K562 (cell line): ENCODE measurements around the gene RPS17. TPM values are rescaled to one million over a fixed set of nuclear protein-coding genes. Genes with fewer than 3 reads are reported as not detected.

Experiments
- ATAC-seq: fragments of 200-7000 bp; cut with Tn5 transposase; 3 replicates; pipeline ENCODE4 v1.9.1; 2020; ENCODE audit warnings: moderate library complexity
- BruUV-seq: library from RNA; stranded (reverse); fragments of 400-500 nt; replicated peaks from 2 replicates; lab custom pipeline; 2021; lab: Mats Ljungman, UMichigan
- CTCF ChIA-PET: fragments of 300-600 bp; formaldehyde crosslinking; extraction: SDS; loops from one replicate; lab custom pipeline; 2021; ENCODE audit warnings: low intra/inter-chr PET ratio; lab: Yijun Ruan, JAX
- POLR2A ChIA-PET: fragments of 300-600, 350-650 bp; sonication (Branson Sonifier 250); formaldehyde crosslinking; extraction: SDS; loops from one replicate; lab custom pipeline; 2021; ENCODE audit warnings: antibody characterized with exemption, inconsistent platforms; lab: Yijun Ruan, JAX
- DNase-seq, 4 experiments: peaks; one replicate each; pipeline versions ENCODE4 v3.0.0 to v3.0.0-alpha.2; 2011 to 2018; ENCODE audit warnings: low spot score in 3 of 4, mixed read lengths in 3 of 4; ENCODE audit errors: extremely low read depth in 1 of 4
- FAIRE-seq: peaks from 2 replicates; lab custom pipeline; 2011; peaks lifted over from hg19 to GRCh38; lab: Jason Lieb, UNC
- H2AFZ ChIP-seq: 2 replicates; pipeline ENCODE4 v1.6.0; 2011; ENCODE audit warnings: low read depth, low read length, control low read depth, inconsistent platforms
- H3K27ac ChIP-seq: fragments of 200-600 bp; 3 replicates; pipeline ENCODE4 v1.8.0; 2011; ENCODE audit warnings: low read depth, mild to moderate bottlenecking, control low read depth, inconsistent platforms, low read length, moderate library complexity, mixed read lengths; ENCODE audit errors: extremely low read depth
- H3K27me3 ChIP-seq, 2 experiments: fragments of 300-600 bp in 1 of 2; 2 replicates in 1 of 2; 3 replicates in 1 of 2; pipeline versions ENCODE4 v1.6.0 to v1.8.0; 2011; ENCODE audit warnings: inconsistent platforms in 2 of 2, low read length in 2 of 2, mild to moderate bottlenecking in 1 of 2, mixed read lengths in 1 of 2, moderate library complexity in 1 of 2; ENCODE audit not compliant: control insufficient read depth in 2 of 2, insufficient read depth in 2 of 2
- H3K36me3 ChIP-seq: fragments of 300-600 bp; 3 replicates; pipeline ENCODE4 v1.8.0; 2011; ENCODE audit warnings: mild to moderate bottlenecking, low read length, inconsistent platforms; ENCODE audit not compliant: control insufficient read depth, insufficient read depth
- H3K4me1 ChIP-seq, 2 experiments: fragments of 200-600 bp in 1 of 2; replicated peaks in 1 of 2; 2 replicates in 1 of 2; 3 replicates in 1 of 2; pipeline versions ENCODE4 v1.5.1 to v1.8.0; 2011; ENCODE audit warnings: inconsistent platforms in 2 of 2, low read length in 2 of 2, mild to moderate bottlenecking in 1 of 2, mixed read lengths in 1 of 2, moderate library complexity in 1 of 2; ENCODE audit not compliant: control insufficient read depth in 2 of 2, insufficient read depth in 2 of 2
- H3K4me2 ChIP-seq: 2 replicates; pipeline ENCODE4 v1.6.1; 2011; ENCODE audit warnings: low read length, control low read depth, inconsistent platforms, mixed read lengths; ENCODE audit not compliant: insufficient read depth
- H3K4me3 ChIP-seq: fragments of 200-600 bp; sonication (generic), shearing (Covaris generic); 2 replicates; pipeline ENCODE4 v1.5.1; 2016; ENCODE audit warnings: control low read depth, inconsistent platforms
- H3K79me2 ChIP-seq: fragments of 200-600 bp; 3 replicates; pipeline ENCODE4 v1.8.0; 2011; ENCODE audit warnings: low read length, inconsistent platforms; ENCODE audit not compliant: control insufficient read depth, insufficient read depth
- H3K9ac ChIP-seq, 2 experiments: 2 replicates each; pipeline versions ENCODE4 v1.6.0 to v1.6.1; 2011; ENCODE audit warnings: low read depth in 2 of 2, low read length in 2 of 2, control low read depth in 1 of 2, inconsistent platforms in 1 of 2, mild to moderate bottlenecking in 1 of 2, mixed read lengths in 1 of 2; ENCODE audit not compliant: insufficient read depth in 1 of 2
- H3K9me1 ChIP-seq: one replicate; pipeline ENCODE4 v1.6.0; 2011; ENCODE audit warnings: inconsistent platforms, mild to moderate bottlenecking, low read length, moderate library complexity; ENCODE audit not compliant: control insufficient read depth, insufficient read depth
- H3K9me3 ChIP-seq: replicated peaks from 2 replicates; pipeline ENCODE4 v1.5.1; 2011; ENCODE audit warnings: low read depth, low read length, inconsistent platforms; ENCODE audit not compliant: control insufficient read depth, insufficient read depth
- H4K20me1 ChIP-seq: replicated peaks from 2 replicates; pipeline ENCODE4 v1.6.1; 2011; ENCODE audit warnings: low read length, inconsistent platforms, mixed read lengths; ENCODE audit not compliant: control insufficient read depth, insufficient read depth
- CBFA2T3 ChIP-seq: fragments of 450-650 bp; IDR thresholded peaks from 2 replicates; pipeline ENCODE4 v1.6.1; 2017
- CUX1 ChIP-seq: fragments of 200-800 bp; sonication (Bioruptor generic); IDR thresholded peaks from 2 replicates; pipeline ENCODE4 v1.6.1; 2016; ENCODE audit warnings: missing genetic modification characterization, missing compliant biosample characterization
- EP400 ChIP-seq: fragments of 450-650 bp; IDR thresholded peaks from 2 replicates; pipeline ENCODE4 v1.6.1; 2017; ENCODE audit warnings: antibody characterized with exemption, mild to moderate bottlenecking, moderate library complexity
- GATA2 ChIP-seq: sonication (generic); formaldehyde crosslinking; IDR thresholded peaks from 2 replicates; pipeline ENCODE4 v1.4.0; 2020; ENCODE audit warnings: mild to moderate bottlenecking, missing genetic modification reagents
- ID3 ChIP-seq, 2 experiments: fragments of 250-450 bp in 1 of 2; fragments of 450-650 bp in 1 of 2; sonication (Bioruptor Pico) in 1 of 2; IDR thresholded peaks; 2 replicates each; pipeline versions ENCODE4 v1.6.1 to v1.8.0; 2016 to 2021; ENCODE audit warnings: mild to moderate bottlenecking in 2 of 2, moderate library complexity in 2 of 2, missing compliant biosample characterization in 1 of 2, missing genetic modification characterization in 1 of 2
- MAFG ChIP-seq: fragments of 450-650 bp; conservative IDR thresholded peaks from 2 replicates; pipeline ENCODE4 v1.6.1; 2016; ENCODE audit warnings: missing genetic modification characterization, missing compliant biosample characterization
- NEUROD1 ChIP-seq: fragments of 150-350 bp; IDR thresholded peaks from 2 replicates; pipeline ENCODE4 v1.6.1; 2014; ENCODE audit warnings: borderline replicate concordance, low read length, low read depth; ENCODE audit not compliant: partially characterized antibody
- RB1 ChIP-seq: fragments of 450-650 bp; IDR thresholded peaks from 2 replicates; pipeline ENCODE4 v1.6.1; 2017; ENCODE audit warnings: low read depth, mild to moderate bottlenecking
- ZC3H11A ChIP-seq: IDR thresholded peaks from 2 replicates; pipeline ENCODE4 v1.6.1; 2012; ENCODE audit warnings: low read depth, low read length, improper control_type of control experiment
- WGBS: fragments of 100-300 bp; shearing (Covaris generic); methylation state at CpG from one replicate; pipeline ENCODE4 v1.1.6; 2016; ENCODE audit warnings: low coverage, mixed read lengths; ENCODE audit not compliant: insufficient coverage; ENCODE audit errors: missing lambda C conversion rate; 5-methylcytosine and 5-hydroxymethylcytosine counted together
- in situ Hi-C: fragments of 300-500 bp; cut with MboI; formaldehyde crosslinking; loops from 4 replicates; pipeline ENCODE4 v1.15.0; 2018; ENCODE audit warnings: inconsistent platforms, mixed read lengths
- intact Hi-C: fragments of 100-400 bp; cut with micrococcal nuclease; formaldehyde crosslinking; loops from 2 replicates; pipeline ENCODE4 v1.14.2; 2022
- polyA plus RNA-seq, 8 experiments: library from polyadenylated mRNA; depleted of rRNA in 4 of 8; stranded (reverse) in 5 of 8; unstranded in 3 of 8; fragments of >200 nt; fragmentation: Nextera tagmentation in 2 of 8; fragmentation: Illumina TruSeq in 1 of 8; extraction: Ambion mirVana in 2 of 8; extraction: Trizol in 1 of 8; gene quantifications; 2 replicates each; pipeline versions ENCODE4 v1.2.1 to v1.2.3, GENCODE V29; 2011 to 2014; ENCODE audit warnings: inconsistent platforms in 1 of 8, missing spikeins in 1 of 8
- total RNA-seq, 7 experiments: library from RNA; depleted of rRNA in 6 of 7; stranded (reverse); fragments of >200 nt in 6 of 7; fragmentation: Illumina TruSeq in 2 of 7; extraction: Trizol in 2 of 7; gene quantifications; 2 replicates each; pipeline versions ENCODE4 v1.2.1 to v1.2.3, GENCODE V29; 2011 to 2021; ENCODE audit warnings: low replicate concordance in 1 of 7

Gene RPS17
- total and polyA plus RNA-seq, 9 of the 15 experiments (the other 6 are each of a cell fraction or from before 2014, with no cell fraction given): 1,988 to 6,515 (median 5,229) TPM

- ATAC-seq (no peak; the same call in 2 of the 3 replicates), DNase-seq (no peak), FAIRE-seq (no peak)
- intact Hi-C loops (no loop called here), in situ Hi-C loops (no loop called here)
- Histone ChIP-seq H3K27me3 (no peaks in the 10 kb centered on the region), H3K4me2 (no peak overlapping the region), H3K4me1 (peaks cover 25 to 33% of the 10 kb centered on the region in 2 experiments; a peak in 4 of 5 replicates), H3K9ac (peak overlapping the region in 1 of 2 experiments; percentile 76; a peak in 1 of 4 replicates), H3K9me1 (peaks cover 4% of the 10 kb centered on the region), H3K27ac (no peak overlapping the region), H4K20me1 (peaks cover 10% of the 10 kb centered on the region), H3K36me3 (peaks cover 35% of the 10 kb centered on the region; the same call in 2 of the 3 replicates), H3K79me2 (no peaks in the 10 kb centered on the region; the same call in 2 of the 3 replicates), H2AFZ (no peak overlapping the region), H3K9me3 (no peaks in the 10 kb centered on the region), H3K4me3 (no peak overlapping the region)
- TF ChIP-seq CBFA2T3 (peak; percentile 18; the same call in 1 of the 2 replicates), RB1 (no peak)
- POLR2A ChIA-PET: interaction anchor here (0.6 to 1.9 kb wide), 7 partner anchors 11 to 90 kb away, joined by 3 to 6 read pairs (median 3); partner anchors contain the start of gene RPS17
- CTCF ChIA-PET: interaction anchor here (0.7 kb wide), 1 partner anchor 178 kb away, joined by 3 read pairs; no protein-coding TSS in a partner anchor
- WGBS: 58% methylated on average over 4 of the region's 5 CpGs
- BruUV-seq: no TSS peak
Observed at GRCh38 chr15:82572311-82572710, 32.1 kb upstream of the RPS17 start.

GRCh38 chr15:82571722-82572222 is 31.5 kb upstream of the RPS17 start:
- H4K20me1 ChIP-seq: peaks cover 10% of the 10 kb centered on the region
- TF ChIP-seq ZC3H11A (no peak), NEUROD1 (no peak), GATA2 (CRISPR knock-in tag) (no peak), CUX1 (CRISPR knock-in tag) (no peak), MAFG (tag) (no peak), ID3 (CRISPR knock-in tag; IDR thresholded peaks at IDR 0.05) (no peak), ID3 (tag; IDR thresholded peaks at IDR 0.05) (no peak), EP400 (no peak)

More at GRCh38 chr15:82571722-82572222, 31.5 kb upstream of the RPS17 start:
- FAIRE-seq (peak; percentile 23), DNase-seq (peak; percentile 21 to 37 (median 33)), ATAC-seq (peak; percentile 63)
- Histone ChIP-seq H2AFZ (no peak overlapping the region), H3K4me2 (no peak overlapping the region), H3K36me3 (peaks cover 40% of the 10 kb centered on the region; the same call in 2 of the 3 replicates), H3K27me3 (no peaks in the 10 kb centered on the region), H3K79me2 (no peaks in the 10 kb centered on the region; the same call in 2 of the 3 replicates), H3K9ac (peak overlapping the region in 1 of 2 experiments; percentile 83; a peak in 2 of 4 replicates), H3K4me1 (peaks cover 25 to 36% of the 10 kb centered on the region in 2 experiments; a peak in 4 of 5 replicates), H3K9me1 (peaks cover 4% of the 10 kb centered on the region), H3K27ac (no peak overlapping the region), H3K4me3 (no peak overlapping the region), H3K9me3 (no peaks in the 10 kb centered on the region)
- intact Hi-C loops (no loop called here), in situ Hi-C loops (no loop called here)
- WGBS: 31% methylated on average over 11 of the region's 17 CpGs
- CTCF ChIA-PET: no interaction called here
- POLR2A ChIA-PET: interaction anchor here (0.6 to 1.9 kb wide), 4 partner anchors 23 to 62 kb away, joined by 3 to 6 read pairs (median 3); partner anchors contain the start of gene RPS17
- BruUV-seq: no TSS peak
